ENCODE results near the gene DPP6. TPM values are rescaled to one million over a fixed set of nuclear protein-coding genes. Genes with fewer than 3 reads are reported as not detected.

DPP6 gene
- total RNA-seq, 1 experiment from 2014 or later = not detected

DNA sequence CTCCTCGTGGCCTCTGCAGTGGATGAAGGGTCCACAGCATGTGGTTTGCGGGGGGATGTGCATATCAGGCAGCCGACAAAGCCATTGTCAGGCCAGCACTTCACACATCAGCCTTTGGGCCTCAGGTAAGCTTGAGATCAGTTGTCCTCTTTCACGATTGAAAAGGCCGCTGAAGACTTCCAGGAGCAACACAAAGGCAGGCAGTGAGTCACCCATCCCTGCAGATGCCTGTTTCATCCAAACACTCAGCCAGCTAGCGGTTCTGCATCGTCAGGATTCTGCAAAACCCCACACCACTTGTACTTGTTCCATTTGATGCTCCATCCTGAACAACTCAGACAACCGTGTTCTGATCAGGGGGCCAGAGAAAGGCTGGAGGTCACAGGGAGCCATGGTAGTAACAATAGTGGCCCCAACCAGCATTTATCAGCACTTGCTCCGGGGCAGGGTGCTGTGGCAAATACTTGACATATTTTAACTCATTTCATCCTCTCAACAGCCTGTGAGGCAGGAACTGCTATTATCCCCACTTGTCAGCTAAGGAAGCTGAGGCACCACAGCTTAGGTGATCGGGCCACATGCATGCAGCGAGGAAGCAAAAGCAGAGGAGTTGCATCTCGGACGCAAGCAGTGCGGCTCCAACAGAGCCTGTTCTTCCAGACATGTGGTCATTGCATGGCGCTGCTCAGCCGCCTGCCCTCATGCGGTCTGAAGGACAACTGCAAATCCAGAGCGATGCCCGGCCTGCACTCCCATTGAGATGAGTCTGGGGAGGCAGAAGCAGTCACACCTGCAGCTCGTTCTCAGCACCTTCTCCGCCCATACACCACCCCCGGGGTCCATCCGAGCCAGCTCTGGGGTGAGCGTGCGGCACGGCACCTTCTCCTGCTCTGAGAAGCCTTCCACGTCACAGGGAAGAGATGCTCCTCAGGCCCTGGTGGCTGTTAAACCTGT, 805.8 kb downstream of the DPP6 start:
- DNase-seq (ENCODE audit: low spot score) = no peak

- no peak for DNase-seq (ENCODE audit: low spot score)
Observed at GRCh38 chr7:154858836-154859537, 806.8 kb downstream of the DPP6 start.

DNA sequence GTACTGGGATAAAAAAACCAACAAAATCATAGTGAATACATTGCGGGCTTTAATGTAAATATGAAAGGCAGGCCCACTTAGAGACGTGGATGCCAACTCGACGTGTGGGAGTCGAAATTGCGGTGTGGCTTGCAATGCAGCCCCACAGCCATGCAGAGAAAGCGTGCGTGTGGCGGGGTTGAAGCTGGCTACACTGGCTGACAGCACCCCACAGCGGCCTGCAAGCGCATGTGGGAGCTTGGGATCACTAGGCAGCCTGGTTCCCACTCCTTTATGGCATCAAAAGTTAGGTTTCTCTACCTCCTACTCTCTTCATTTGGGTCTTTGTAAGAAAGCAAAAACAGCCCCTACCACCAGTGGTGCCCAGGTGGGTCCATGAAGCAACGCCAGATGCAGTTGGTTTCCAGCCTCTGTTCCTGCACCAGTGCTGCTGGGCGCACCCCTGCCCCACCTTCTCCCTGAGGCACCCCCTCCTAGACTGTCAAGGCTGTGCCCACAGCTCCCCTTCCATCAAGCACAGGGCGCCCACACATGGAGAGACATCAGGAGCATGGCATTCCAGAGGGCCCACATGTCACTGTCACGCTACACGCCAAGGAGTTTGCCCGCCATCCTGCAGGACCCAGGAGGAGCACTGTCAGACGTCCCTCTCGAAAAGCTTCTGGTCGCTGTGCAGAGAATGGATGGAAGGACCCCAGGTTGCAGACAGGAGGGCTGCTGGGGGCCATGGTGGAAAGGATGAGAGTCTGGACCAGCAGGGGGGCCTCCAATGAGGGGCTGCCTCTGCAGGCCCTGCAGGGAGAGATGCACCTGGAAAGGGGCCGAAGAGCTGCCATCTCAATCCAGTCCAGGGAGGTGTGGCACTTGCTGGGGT, 807.8 kb downstream of the DPP6 start:
- no peak for DNase-seq (ENCODE audit: low spot score)

DNA sequence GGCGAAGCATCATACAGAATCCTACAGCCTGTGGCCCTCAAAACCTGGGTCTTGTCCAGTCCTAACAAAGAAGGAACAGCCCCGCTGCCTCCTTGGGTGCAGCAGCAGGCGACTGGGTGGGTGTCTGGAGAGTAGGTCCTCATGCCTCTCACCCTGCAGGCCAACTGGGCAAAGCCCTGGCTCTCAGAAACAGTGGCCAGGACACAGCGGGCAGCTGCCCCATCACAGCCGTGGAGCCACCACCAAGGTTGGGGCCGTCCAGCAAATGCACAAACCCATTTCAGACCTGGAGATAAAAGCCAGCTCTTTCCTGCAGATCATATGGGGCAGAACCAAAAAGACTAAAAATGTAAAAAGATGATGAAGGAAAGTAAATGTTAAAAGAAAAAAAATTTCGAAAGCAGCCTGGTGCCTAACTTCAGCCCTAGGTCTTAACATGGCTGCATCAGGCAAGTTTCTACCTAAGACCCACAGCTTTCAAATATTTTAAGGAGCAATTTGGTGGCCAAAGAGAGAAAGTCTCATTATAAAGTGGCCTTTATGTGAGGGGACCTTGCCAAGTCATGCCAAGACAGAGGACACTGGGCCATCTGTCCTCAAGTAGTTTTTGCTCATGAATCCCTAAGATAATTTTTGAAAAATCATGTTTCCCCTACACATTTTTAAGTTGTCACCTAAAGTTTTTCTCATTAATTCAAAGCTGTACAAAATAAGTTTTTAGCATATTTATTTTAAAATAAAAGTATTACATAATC, 808.6 kb downstream of the DPP6 start:
- DNase-seq (ENCODE audit: low spot score) = no peak

DNA sequence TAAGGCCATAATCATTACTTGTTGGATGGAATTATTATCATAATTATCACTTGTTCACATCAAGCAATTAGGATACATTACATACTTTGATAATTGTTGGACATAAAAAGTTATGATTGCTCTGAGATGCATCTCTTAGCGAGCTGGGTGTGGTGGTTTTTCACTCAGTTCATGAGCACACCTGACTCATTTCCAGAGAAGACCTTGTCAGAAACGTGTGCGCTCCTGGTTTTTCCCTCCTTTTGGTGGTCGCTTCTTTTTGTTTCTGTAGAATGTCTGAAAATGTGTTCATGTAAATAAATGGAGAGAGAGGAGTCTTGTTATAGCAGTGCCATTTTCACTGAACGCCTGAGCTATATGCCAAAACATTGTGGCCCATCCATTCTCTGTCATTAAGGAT, 809.4 kb downstream of the DPP6 start:
- DNase-seq (ENCODE audit: low spot score) = no peak

- DNase-seq (ENCODE audit: low spot score) = no peak
Observed at GRCh38 chr7:154862153-154862791, 810.1 kb downstream of the DPP6 start.

DNA sequence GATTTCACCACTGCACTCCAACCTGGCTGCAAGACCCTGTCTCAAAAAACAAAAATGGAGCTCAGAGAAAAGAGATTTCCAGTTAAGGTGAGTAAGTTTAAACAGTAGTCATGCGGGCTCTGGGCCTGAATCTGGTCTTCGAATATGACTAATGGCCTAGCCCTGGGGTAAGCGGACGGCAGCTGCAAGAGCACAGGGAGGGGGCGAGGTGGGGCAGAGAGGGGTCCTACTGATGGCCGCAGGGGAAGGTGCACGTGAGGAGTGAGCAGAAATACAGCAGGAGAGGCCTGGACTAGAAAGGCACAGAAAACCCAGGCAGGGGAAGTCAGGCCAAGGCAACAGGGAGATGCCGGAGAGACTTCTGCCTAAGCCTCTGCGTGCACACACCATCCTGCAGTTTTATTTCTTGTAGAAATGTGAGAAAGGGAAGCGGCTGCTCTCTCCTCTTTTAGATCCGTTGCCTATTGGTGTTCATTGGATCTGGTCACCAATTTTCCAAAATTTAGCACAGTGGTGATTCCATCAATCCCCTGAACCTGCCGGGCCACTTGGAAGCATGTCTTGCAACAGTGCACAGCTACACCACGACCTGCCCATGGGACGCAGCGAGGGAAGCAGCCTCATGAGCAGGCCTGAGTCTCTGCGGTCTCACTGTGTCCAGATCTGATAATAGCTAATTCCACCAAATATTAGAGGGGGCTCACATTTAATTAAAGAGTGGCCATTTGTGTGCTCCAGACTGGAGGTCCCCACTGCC, 811.7 kb downstream of the DPP6 start:
- no peak for DNase-seq (ENCODE audit: low spot score)

- DNase-seq (ENCODE audit: low spot score) = no peak
Observed at GRCh38 chr7:154864523-154864891, 812.3 kb downstream of the DPP6 start.

GRCh38 chr7:154865984-154866685, 813.9 kb downstream of the DPP6 start:
- no peak for DNase-seq (ENCODE audit: low spot score)

- no peak for DNase-seq (ENCODE audit: low spot score)
Observed at GRCh38 chr7:154867068-154867467, 814.9 kb downstream of the DPP6 start.

- no peak for DNase-seq (ENCODE audit: low spot score)
Observed at GRCh38 chr7:154868921-154869320, 816.7 kb downstream of the DPP6 start.

- DNase-seq (ENCODE audit: low spot score) = no peak
Observed at GRCh38 chr7:154869436-154869835, 817.2 kb downstream of the DPP6 start.

DNA sequence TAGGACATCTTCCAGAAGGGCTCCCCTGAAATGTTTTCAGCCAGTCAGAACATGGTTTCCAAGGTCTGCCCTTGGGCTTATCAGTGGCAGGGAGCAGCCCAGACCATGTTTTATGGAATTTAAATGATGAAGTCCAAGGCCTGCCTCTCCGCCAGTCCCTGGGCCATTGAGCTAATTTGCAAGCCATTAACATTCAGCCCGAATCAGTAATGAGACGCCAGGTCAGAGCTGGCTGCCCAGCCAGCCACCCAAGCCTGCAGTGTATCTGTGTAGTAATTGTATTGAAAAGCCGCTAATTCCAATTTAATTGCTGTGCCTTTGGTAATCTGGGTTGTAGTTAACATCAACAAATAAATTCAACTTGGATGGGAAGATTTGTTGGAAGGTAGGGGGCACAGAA, 819.3 kb downstream of the DPP6 start:
- DNase-seq (ENCODE audit: low spot score) = no peak

DNA sequence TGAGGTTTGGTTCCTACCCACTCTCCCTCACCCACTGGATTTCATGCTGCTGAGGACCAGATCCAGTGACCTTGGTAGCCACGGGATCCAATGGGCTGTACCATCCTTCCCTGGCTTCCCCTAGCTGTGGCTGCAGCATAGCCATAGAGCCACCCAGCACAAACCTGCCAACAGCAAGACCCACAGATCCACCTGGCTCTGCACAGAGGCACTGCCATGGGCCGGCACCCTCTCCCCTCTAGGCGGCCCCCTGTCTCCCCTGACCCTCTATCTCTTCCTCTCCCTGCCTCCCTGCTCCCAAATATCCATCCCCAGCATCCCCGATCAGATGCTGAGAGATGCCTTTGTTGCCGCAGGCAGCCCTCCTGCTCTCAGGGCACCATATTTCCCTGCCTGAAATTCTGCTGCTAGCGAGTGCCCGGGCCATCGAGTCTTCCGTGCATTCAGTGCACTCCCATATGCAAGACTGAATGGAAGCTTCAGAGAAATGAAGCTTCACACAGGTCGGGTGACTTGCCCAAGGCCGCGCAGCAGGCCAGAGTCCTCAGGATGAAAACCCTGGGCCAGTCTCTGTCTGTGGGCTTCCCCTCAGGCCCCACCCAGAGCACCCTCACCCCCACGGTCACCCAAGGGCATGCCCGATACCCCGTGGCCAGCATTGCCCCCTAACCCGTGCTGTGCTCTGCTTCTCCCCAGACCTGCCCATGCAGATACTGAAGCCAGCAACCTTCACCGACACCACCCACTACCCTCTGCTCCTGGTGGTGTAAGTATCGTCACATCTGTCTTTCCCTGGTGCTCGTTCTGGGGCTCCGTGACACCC, 819.9 kb downstream of the DPP6 start:
- DNase-seq (ENCODE audit: low spot score) = no peak

GRCh38 chr7:154872811-154873499, 820.8 kb downstream of the DPP6 start:
- no peak for DNase-seq (ENCODE audit: low spot score)

DNA sequence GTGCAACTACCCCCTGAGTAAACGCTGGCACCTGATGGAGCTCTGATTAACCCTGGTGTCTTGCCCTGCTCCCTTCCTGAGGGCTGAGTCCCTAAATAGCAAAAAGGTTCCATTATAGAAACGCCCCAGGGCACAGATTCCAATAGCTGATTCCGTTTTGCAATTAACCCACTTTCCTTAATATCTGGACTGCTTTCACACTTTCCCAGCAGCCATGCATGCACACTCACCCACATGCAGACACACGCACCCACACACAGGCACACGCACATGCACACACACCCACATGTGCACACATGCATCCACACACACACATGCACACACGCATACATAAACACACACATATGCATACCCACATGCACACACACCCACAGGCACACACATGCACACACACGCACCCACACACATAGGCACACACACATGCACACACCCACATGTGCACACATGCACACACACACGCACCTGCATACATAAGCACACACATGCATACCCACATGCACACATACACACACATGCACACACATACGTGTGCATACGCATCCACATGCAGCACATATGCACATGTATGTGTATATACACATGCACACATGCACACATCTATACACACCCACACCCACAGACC, 821.4 kb downstream of the DPP6 start:
- no peak for DNase-seq (ENCODE audit: low spot score)

DNA sequence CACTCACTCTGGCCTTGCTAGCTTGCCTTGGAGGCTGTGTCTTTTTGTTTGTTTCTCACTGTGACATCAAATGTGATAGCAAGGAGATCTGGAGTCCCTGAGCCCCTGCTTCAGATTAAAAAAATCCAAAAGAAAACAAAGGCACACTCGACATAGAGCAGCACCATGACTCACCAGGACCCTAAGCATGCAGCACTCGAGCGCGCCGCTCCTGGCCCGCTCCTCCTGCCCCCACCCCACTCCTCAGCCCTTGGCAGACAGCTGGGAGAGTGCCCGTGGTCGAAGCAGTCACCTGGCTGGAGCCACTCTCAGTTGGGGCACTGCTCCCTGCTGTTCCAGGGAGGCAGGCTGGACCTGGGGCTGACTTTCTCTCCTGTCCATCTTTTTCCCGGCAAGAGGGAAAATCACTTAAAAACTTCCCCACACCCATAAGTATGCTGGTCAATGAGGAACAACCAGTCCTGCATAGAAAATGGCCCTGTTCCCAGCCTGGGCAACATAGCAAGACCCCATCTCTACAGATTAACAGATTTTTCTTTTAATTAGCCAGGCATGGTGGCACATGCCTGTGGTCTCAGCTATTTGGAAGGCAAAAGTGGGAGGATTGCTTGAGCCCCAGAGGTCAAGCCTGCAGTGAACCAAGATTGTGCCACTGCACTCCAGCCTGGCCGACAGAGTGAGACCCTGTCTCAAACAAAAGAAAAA, 822.4 kb downstream of the DPP6 start:
- no peak for DNase-seq (ENCODE audit: low spot score)

All from HT-29 (cell line).